HEK293T (cell line): ENCODE data around the gene RGS10.
"Not testable (repeated sequence)": the region's sequence is repeated elsewhere in the genome, so short reads cannot be mapped to it uniquely, and the experiment has no call there.

Experiments used
- CTCF ChIA-PET: fragments of 350-600 bp; formaldehyde crosslinking; extraction: SDS; loops from one replicate; lab custom pipeline; 2021; ENCODE audit warnings: antibody characterized with exemption, inconsistent platforms; lab: Yijun Ruan, JAX
- POLR2A ChIA-PET: fragments of 350-600 bp; formaldehyde crosslinking; extraction: SDS; loops from one replicate; lab custom pipeline; 2020; ENCODE audit warnings: antibody characterized with exemption, inconsistent platforms; lab: Yijun Ruan, JAX
- DNase-seq: peaks from one replicate; pipeline ENCODE4 v3.0.0; 2012; ENCODE audit warnings: mixed read lengths; ENCODE audit errors: extremely low spot score
- ARNT ChIP-seq: fragments of 450-650 bp; IDR thresholded peaks from 2 replicates; pipeline ENCODE4 v1.6.1; 2017; ENCODE audit warnings: mild to moderate bottlenecking
- BHLHE40 ChIP-seq: fragments of 450-650 bp; IDR thresholded peaks from 2 replicates; pipeline ENCODE4 v1.6.1; 2016; ENCODE audit warnings: mild to moderate bottlenecking, moderate library complexity, borderline replicate concordance
- CTBP1 ChIP-seq: fragments of 450-650 bp; IDR thresholded peaks from 2 replicates; pipeline ENCODE4 v1.6.1; 2016; ENCODE audit warnings: borderline replicate concordance
- ELF4 ChIP-seq: fragments of 450-650 bp; IDR thresholded peaks from 2 replicates; pipeline ENCODE4 v1.6.1; 2017; ENCODE audit warnings: antibody characterized with exemption
- FOXA1 ChIP-seq: fragments of 450-650 bp; IDR thresholded peaks from 2 replicates; pipeline ENCODE4 v1.6.1; 2016; ENCODE audit warnings: mild to moderate bottlenecking
- FOXK2 ChIP-seq: fragments of 450-650 bp; IDR thresholded peaks from 2 replicates; pipeline ENCODE4 v1.6.1; 2016; ENCODE audit warnings: mild to moderate bottlenecking
- FOXM1 ChIP-seq: fragments of 450-650 bp; IDR thresholded peaks from 2 replicates; pipeline ENCODE4 v1.6.1; 2017; ENCODE audit warnings: mild to moderate bottlenecking, borderline replicate concordance
- HDGF ChIP-seq: fragments of 450-650 bp; IDR thresholded peaks from 2 replicates; pipeline ENCODE4 v1.6.1; 2017; ENCODE audit warnings: antibody characterized with exemption, borderline replicate concordance
- L3MBTL2 ChIP-seq: fragments of 450-650 bp; conservative IDR thresholded peaks from 2 replicates; pipeline ENCODE4 v1.6.1; 2016; ENCODE audit warnings: mild to moderate bottlenecking
- LEF1 ChIP-seq: fragments of 450-650 bp; IDR thresholded peaks from 2 replicates; pipeline ENCODE4 v1.6.1; 2017; ENCODE audit warnings: mild to moderate bottlenecking, borderline replicate concordance
- NFRKB ChIP-seq: fragments of 450-650 bp; IDR thresholded peaks from 2 replicates; pipeline ENCODE4 v1.6.1; 2016; ENCODE audit warnings: mild to moderate bottlenecking, moderate library complexity
- PKNOX1 ChIP-seq: fragments of 450-650 bp; IDR thresholded peaks from 2 replicates; pipeline ENCODE4 v1.6.1; 2016
- SP1 ChIP-seq: fragments of 450-650 bp; IDR thresholded peaks from 2 replicates; pipeline ENCODE4 v1.6.1; 2017
- SUZ12 ChIP-seq: fragments of 450-650 bp; IDR thresholded peaks from 2 replicates; pipeline ENCODE4 v1.6.1; 2016; ENCODE audit warnings: mild to moderate bottlenecking
- TARDBP ChIP-seq: fragments of 450-650 bp; IDR thresholded peaks from 2 replicates; pipeline ENCODE4 v1.6.1; 2016
- ZNF384 ChIP-seq: fragments of 450-650 bp; IDR thresholded peaks from 2 replicates; pipeline ENCODE4 v1.6.1; 2016

The RGS10 gene

DNA sequence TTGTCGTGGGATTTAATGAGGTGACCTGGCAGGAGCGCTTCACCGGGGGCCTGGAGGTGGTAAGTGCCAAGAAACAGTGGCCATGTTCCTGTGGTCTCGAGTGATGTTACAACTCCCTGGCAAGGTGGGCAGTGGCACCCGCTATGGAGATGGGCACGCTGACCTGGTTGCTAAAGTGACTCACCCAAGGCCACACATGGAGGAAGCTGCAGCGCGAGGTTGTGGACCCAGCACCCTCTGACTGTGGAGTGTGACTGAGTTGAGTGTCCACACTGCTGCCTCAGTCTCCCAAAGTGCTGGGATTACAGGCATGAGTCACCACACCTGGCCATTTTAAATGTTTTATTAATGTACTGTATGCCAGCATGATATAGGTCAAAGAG lies 73.2 kb downstream of the RGS10 start:
- ChIA-PET CTCF (no interaction called here), POLR2A (no interaction called here)
- no peak for DNase-seq
- TF ChIP-seq CTBP1, result no peak
- TF ChIP-seq FOXA1, result no peak
- TF ChIP-seq LEF1, result no peak
- no peak for TF ChIP-seq FOXK2
- TF ChIP-seq NFRKB, result no peak
- TF ChIP-seq L3MBTL2, result no peak
- no peak for TF ChIP-seq TARDBP
- no peak for TF ChIP-seq FOXM1
- no peak for TF ChIP-seq ZNF384
- TF ChIP-seq ELF4, result no peak
- no peak for TF ChIP-seq SP1
- TF ChIP-seq BHLHE40, result no peak
- TF ChIP-seq PKNOX1, result no peak
- no peak for TF ChIP-seq SUZ12
- TF ChIP-seq HDGF, result no peak
- TF ChIP-seq ARNT, result no peak

- POLR2A ChIA-PET, result no interaction called here
- DNase-seq, result no peak
- TF ChIP-seq PKNOX1, result no peak
- no peak for TF ChIP-seq ZNF384
- TF ChIP-seq TARDBP, result no peak
- TF ChIP-seq FOXM1, result no peak
- TF ChIP-seq BHLHE40, result no peak
- no peak for TF ChIP-seq ARNT
- TF ChIP-seq ELF4, result no peak
- no peak for TF ChIP-seq FOXA1
- no peak for TF ChIP-seq LEF1
- no peak for TF ChIP-seq SUZ12
- no peak for TF ChIP-seq SP1
- no peak for TF ChIP-seq CTBP1
- TF ChIP-seq NFRKB, result no peak
- no peak for TF ChIP-seq L3MBTL2
- no peak for TF ChIP-seq FOXK2
- no peak for TF ChIP-seq HDGF
- CTCF ChIA-PET, result no interaction called here
Measured at GRCh38 chr10:119468542-119469324, 73.8 kb downstream of the RGS10 start.

GRCh38 chr10:119466655-119467054 lies 75.9 kb downstream of the RGS10 start:
- no peak for DNase-seq
- POLR2A ChIA-PET, result no interaction called here
- no peak for TF ChIP-seq ARNT
- no peak for TF ChIP-seq FOXM1
- no peak for TF ChIP-seq NFRKB
- no peak for TF ChIP-seq HDGF
- TF ChIP-seq LEF1, result no peak
- TF ChIP-seq FOXA1, result no peak
- no peak for TF ChIP-seq SUZ12
- no peak for TF ChIP-seq TARDBP
- TF ChIP-seq ZNF384, result no peak
- no peak for TF ChIP-seq FOXK2
- TF ChIP-seq ELF4, result no peak
- TF ChIP-seq PKNOX1, result no peak
- TF ChIP-seq CTBP1, result no peak
- TF ChIP-seq BHLHE40, result no peak
- no peak for TF ChIP-seq SP1
- no peak for TF ChIP-seq L3MBTL2
- CTCF ChIA-PET, result interaction anchor here (0.8 kb wide), 1 partner anchor 267 kb away, joined by 3 read pairs; no protein-coding TSS in a partner anchor

GRCh38 chr10:119466076-119466475 lies 76.4 kb downstream of the RGS10 start:
- TF ChIP-seq BHLHE40 (no peak), FOXA1 (no peak), HDGF (no peak), SUZ12 (no peak), ELF4 (no peak), LEF1 (no peak), PKNOX1 (no peak), FOXM1 (no peak), NFRKB (no peak), SP1 (no peak), FOXK2 (no peak), TARDBP (no peak), ZNF384 (no peak)
- POLR2A ChIA-PET, result no interaction called here
- no peak for DNase-seq
- CTCF ChIA-PET, result interaction anchor here (0.8 kb wide), 1 partner anchor 267 kb away, joined by 3 read pairs; no protein-coding TSS in a partner anchor

- DNase-seq, result no peak
- ChIA-PET CTCF (no interaction called here), POLR2A (no interaction called here)
- no peak for TF ChIP-seq NFRKB
- TF ChIP-seq CTBP1, result no peak
- no peak for TF ChIP-seq PKNOX1
- no peak for TF ChIP-seq HDGF
- no peak for TF ChIP-seq ELF4
- no peak for TF ChIP-seq FOXM1
Measured at GRCh38 chr10:119465085-119465484, 77.4 kb downstream of the RGS10 start.

GRCh38 chr10:119463195-119463594 lies 79.3 kb downstream of the RGS10 start:
- POLR2A ChIA-PET, DNase-seq, CTCF ChIA-PET: not testable (repeated sequence)
